Measurements from ENCODE around the gene DEFB113.
"Not testable (repeated sequence)": the region's sequence is repeated elsewhere in the genome, so short reads cannot be mapped to it uniquely, and the experiment has no call there.

DEFB113 gene, protein sequence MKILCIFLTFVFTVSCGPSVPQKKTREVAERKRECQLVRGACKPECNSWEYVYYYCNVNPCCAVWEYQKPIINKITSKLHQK

DNA sequence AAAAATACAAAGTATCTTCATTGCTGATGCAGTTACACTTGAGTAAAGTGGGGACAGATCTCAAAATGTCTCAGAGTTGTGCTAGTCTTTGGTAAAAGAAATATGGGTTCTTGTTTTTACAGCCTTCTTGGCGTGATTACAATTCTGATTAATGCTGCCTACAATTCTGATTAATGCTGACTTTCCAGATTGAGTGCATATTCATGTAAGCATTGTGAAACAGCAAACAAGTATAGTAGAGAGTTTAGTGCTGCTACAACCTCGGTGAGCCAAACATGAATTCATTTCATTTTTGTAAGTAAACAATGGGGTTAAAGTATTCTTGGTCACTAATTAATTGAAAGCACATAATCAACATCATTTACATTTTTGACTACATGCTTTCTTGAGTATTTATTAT lies at the start of gene DEFB113:
DEFB113 (minus strand) TSS at position 21 of the 400 bp plus-strand sequence; CDS start at position 21, 0 bp downstream.
- no peak for DNase-seq

DNA sequence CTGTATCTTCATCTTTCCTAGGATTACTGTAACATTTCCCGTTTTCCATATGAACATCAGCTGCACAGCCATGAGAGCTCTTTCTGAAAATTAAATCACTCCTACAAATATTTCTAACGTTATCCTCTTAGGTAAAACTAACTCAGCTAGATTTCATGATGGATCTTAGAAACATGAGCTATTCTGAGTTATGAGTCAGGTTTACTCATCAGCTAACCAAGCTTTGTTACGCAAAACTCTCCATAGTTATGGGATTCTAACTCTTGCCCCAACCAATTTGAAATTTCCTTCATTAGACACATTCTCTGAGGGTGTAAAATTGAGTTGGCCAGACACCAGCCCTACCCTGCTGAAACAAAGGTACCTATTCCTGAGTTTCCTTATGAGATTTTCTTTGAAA lies 38.4 kb upstream of the DEFB113 start:
- DNase-seq: no peak

DNA sequence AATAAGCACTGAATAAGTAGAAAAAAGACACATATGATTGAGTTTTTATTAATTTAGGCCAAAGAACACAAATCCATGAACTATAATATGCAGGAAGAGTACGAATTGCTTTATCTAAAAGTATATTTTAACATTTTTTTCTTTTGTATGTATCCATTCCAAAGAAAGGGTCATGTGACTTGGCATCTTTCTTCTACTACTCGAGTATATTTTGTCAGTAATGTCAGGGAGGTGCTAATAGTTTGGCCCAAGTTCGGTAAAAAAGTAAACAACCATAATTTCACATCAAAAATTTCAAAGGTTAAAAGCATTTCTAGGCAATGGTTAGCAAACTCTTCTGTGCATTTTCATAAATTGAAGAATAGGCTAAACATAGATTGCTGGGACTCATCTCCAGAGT lies 33.7 kb upstream of the DEFB113 start:
- no peak for DNase-seq

- no peak for DNase-seq
These were observed 25.9 kb upstream of the DEFB113 start for GRCh38 chr6:49995278-49995677.

DNA sequence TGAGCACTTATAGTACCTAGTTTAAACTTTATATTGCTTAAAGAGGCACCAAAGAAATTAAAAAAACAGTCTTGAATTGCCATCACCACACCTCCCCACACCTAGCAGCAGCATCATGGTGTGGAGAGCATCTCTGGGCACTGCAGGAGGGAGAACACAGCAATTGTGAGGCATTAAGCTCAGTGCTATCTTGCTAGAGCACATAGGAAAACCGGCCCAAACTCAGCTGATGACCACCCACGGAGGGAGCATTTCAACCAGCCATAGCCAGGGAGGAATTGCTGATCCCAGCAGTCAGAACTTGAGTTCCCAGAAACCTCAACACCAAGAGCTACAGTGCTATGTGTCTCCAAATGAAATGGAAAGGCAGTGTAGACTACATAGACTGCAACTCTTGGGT lies 19.5 kb upstream of the DEFB113 start:
- DNase-seq: no peak

GRCh38 chr6:49987749-49988148 lies 18.3 kb upstream of the DEFB113 start:
- DNase-seq: no peak

DNA sequence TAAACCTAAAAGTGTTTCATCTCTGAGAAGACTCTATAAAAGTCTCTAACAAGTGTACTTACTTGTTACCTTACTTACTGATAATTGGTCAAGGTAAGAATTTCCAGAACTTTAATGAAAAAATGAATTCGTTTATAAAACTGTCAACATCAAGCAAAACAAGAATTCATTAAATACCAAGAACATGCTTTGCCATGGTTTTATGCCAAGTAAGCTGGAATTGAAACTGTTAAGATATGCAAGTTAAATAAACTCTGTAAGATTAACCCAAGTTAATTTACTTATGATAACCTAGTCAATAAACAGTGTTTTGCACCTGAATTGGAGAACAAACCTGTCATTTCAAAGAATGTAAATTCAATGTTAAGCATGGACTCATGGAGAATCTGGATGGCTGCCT lies 17.1 kb upstream of the DEFB113 start:
- DNase-seq: no peak

- DNase-seq: no peak
These were observed 12.6 kb upstream of the DEFB113 start for GRCh38 chr6:49982046-49982445.

DNA sequence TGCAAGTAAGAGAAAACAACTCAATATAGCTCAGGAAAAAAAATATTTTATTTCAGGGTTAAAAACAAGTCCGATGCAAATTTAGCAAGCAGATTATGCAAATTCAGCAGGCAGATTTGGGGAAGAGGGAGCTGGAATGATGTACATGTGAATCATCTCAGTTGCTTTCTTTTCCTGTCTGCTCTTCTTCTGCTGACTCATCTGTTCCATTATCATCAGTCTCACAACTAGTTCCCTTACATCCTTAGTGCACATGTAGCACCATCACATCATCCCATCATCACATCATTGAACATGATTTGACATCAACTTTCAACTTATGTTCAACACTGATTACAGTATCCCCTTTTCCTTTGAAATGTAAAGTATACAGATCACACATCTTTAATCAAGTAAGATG lies 11.5 kb upstream of the DEFB113 start:
- DNase-seq: no peak

GRCh38 chr6:49979584-49979983 lies 10.2 kb upstream of the DEFB113 start:
- no peak for DNase-seq

GRCh38 chr6:49978332-49979226 lies 9.2 kb upstream of the DEFB113 start:
- no peak for DNase-seq

DNA sequence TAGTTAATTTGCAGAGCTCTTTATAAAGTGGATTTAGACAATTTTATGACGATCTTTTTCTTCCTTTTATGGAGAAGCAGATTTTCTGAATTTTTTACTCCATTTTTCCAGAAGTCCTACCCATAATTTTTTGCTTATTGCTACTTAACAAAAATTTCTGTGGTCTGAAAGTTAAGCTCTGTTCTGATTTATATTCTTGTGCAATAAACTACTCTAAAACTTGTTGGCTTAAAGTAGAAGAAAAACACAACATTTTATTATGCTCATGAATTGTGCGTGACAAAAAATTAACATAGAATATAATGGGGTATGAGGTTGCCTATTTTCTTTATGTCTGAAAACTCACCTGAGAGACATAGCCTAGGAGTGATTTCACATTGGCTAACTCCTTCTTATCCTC lies 2.6 kb downstream of the DEFB113 start:
- DNase-seq: no peak

- no peak for DNase-seq
These were observed 3.1 kb downstream of the DEFB113 start for GRCh38 chr6:49966334-49966733.

GRCh38 chr6:49964064-49964463 lies 5.4 kb downstream of the DEFB113 start, which contains the start of gene DEFB114:
Gene DEFB114 (minus strand): TSS chr6:49964164. CDS start chr6:49964105, 59 bp downstream.
- no peak for DNase-seq

DNA sequence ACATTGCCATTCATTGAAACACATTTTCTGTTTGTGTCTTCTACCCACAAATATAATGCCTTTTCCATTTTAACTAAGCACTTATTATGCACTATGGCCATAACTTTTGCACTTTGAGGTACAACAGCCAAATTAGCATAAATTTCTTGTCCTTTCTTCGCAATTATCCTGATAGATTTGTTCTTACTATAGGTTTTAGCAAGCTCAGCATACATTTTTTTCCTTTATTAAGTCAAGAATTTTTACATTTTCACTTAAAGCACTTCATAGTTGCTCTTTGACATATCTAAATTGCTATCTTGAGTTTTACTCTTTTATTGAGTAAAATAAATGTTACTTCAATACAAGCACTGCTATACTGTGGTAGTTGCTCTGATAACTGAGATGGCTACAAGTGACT lies 11.2 kb downstream of the DEFB113 start:
- DNase-seq: no peak

DNA sequence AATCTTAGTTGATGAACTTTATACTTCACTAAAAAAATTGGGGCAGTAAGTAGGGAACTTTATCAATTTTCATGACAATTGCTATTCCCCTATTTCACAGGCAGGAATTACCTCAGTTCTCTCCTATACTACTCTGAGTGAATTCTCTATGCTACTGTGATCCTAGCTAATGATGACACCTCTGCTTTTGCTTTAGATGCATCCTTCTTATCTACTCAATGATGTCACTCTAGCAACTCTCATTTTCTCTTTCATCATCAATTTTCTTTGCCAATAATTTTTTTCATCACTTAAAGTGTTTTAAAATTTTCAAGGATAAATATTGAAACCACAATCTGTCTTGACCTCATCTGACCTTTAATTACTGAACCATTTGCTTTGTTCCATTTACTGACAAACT lies 13.6 kb downstream of the DEFB113 start:
- DNase-seq: no peak

GRCh38 chr6:49951926-49952325 lies 17.5 kb downstream of the DEFB113 start:
- no peak for DNase-seq

DNA sequence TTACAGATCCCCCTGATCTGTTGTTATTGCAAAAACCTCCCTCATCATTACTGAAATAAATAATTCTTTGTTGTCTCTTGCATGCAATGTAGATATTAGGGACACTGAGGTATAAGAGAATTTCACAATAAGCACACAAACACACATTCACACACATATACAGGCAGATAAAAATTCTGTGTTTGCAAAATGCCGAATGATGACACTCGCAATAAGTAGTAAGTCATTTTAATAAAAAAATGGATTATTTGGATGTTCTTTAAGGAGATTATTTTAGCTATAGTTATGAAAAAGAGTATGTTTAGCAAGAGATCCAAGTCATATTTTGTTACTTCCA lies 19.0 kb downstream of the DEFB113 start:
- DNase-seq: no peak

GRCh38 chr6:49949062-49949461 lies 20.4 kb downstream of the DEFB113 start:
- no peak for DNase-seq

DNA sequence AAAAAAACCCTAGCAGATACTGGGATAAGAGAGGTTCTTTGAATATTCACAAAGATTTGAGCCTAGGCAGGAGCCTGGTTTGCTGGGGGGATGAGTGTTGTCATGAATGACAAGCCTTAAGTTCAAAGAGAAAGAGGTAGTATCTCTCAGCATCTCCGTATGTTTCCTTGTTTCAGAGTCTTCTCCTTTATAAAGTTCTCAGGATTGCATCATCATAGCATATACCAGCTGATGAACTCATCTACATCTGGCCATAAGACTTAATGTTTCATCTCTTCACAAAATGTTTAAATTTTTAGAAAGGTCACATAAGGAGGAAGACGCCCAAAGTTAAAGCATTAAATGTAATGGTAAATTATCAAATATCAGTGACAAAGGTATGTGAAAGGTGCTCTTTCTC lies 22.6 kb downstream of the DEFB113 start:
- no peak for DNase-seq

GRCh38 chr6:49944068-49944467 lies 25.4 kb downstream of the DEFB113 start:
- not testable (repeated sequence) for DNase-seq

GRCh38 chr6:49939993-49940498 lies 29.4 kb downstream of the DEFB113 start:
- DNase-seq: no peak

- no peak for DNase-seq
These were observed 31.6 kb downstream of the DEFB113 start for GRCh38 chr6:49937811-49938210.

DNA sequence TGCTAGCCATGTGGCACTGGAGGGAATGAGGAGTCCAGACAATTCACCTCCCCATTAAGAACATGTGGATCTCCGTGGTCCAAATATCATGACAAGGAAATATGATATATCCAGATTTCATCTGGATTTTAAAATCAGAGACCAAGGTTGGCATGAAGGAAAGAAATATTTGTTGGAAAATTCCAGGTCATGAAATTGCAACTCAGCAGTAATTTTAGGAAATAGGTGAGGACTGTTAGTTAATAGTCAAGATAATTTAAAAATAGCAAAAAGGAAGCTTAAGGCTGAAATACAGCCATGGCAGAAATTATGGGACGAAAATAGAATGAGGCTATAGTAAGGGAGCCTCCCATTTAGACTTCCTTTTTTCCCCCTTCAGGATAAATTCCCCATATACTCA lies 32.4 kb downstream of the DEFB113 start:
- no peak for DNase-seq

GRCh38 chr6:49935387-49935786 lies 34.0 kb downstream of the DEFB113 start:
- no peak for DNase-seq

Data from NCI-H1092 (cell line).